Activated B cell treated with CpG ODN at 0.5 μM for 24 hours (primary cell): ENCODE measurements around the gene S100A12. TPM values are rescaled to one million over a fixed set of nuclear protein-coding genes. Genes with fewer than 3 reads are reported as not detected.

Source experiments
- ATAC-seq: fragments of 200-7000 bp; cut with Tn5 transposase; one replicate; pipeline ENCODE4 v1.10.0; 2021; ENCODE audit warnings: low read depth, mild to moderate bottlenecking, moderate library complexity
- CTCF ChIA-PET: fragments of 350-600 bp; sonication (Branson Sonifier 250); formaldehyde crosslinking; loops from one replicate; lab custom pipeline; 2021; ENCODE audit warnings: antibody characterized with exemption; lab: Charles Lee
- POLR2A ChIA-PET: fragments of 350-600 bp; sonication (Branson Sonifier 250); formaldehyde crosslinking; loops from one replicate; lab custom pipeline; 2021; ENCODE audit warnings: antibody characterized with exemption; lab: Charles Lee
- DNase-seq: peaks from one replicate; pipeline ENCODE4 v3.0.0; 2022
- H3K27ac Mint-ChIP-seq: one replicate; pipeline ENCODE4 v1.8.0; 2020; ENCODE audit warnings: mixed read lengths
- H3K27me3 Mint-ChIP-seq: one replicate; pipeline ENCODE4 v1.8.0; 2021; ENCODE audit warnings: mixed read lengths
- H3K36me3 Mint-ChIP-seq: one replicate; pipeline ENCODE4 v1.8.0; 2021; ENCODE audit warnings: low read depth, mixed read lengths
- H3K4me1 Mint-ChIP-seq: one replicate; pipeline ENCODE4 v1.8.0; 2021; ENCODE audit warnings: mixed read lengths
- H3K4me3 Mint-ChIP-seq: one replicate; pipeline ENCODE4 v1.8.0; 2020; ENCODE audit warnings: mild to moderate bottlenecking, mixed read lengths
- H3K9me3 Mint-ChIP-seq: one replicate; pipeline ENCODE4 v1.8.0; 2020; ENCODE audit warnings: mixed read lengths
- intact Hi-C: fragments of 100-400 bp; cut with micrococcal nuclease; formaldehyde crosslinking; loops from one replicate; pipeline ENCODE4 v1.15.1; 2024
- total RNA-seq: library from RNA; stranded (reverse); gene quantifications from 2 replicates; pipeline ENCODE4 v1.2.3, GENCODE V29; 2022
- TF ChIP-seq, protein P1 (sequence below): fragments of 200-600 bp; IDR thresholded peaks from one replicate; pipeline ENCODE4 v1.8.0; 2022; ENCODE audit warnings: antibody characterized with exemption, mild to moderate bottlenecking

The S100A12 gene
- total RNA-seq, 1 donor from 2014 or later, result not detected

DNA sequence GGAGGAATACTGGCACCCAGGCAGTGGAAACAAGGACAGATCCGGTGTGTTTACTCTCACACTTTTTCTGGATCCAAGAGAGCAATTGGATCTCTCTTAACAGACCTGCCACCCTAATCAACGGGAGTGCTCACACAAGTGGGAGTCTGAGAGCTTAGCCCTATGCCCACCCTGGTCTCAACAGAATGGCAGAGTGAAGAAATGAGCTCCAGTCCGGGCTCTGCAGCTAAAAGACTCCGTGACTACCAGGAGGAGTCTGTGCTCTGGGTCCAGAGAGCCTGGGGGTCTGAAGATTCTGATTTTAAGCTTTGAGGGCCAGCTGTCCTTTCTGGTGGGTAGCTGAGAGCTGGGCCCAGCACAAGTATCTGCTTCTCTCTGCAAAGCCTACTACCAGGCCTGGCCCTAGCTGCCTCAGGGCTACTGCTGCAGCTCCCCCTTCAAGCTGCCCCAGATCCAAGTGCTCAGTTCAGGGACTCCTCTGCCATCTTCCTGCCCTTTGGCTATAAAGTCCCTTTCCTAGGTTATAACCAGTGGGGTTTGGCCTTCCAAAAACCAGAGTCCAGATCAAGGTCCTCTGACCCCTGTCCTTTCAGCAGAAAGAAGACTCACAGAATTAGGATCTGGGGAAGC lies 13.8 kb downstream of the S100A12 start:
- ATAC-seq, result no peak
- intact Hi-C loops, result no loop called here
- Mint-ChIP-seq H3K27me3 (peaks cover 36% of the 10 kb centered on the region), H3K4me1 (peaks cover 14% of the 10 kb centered on the region), H3K36me3 (no peaks in the 10 kb centered on the region), H3K9me3 (no peaks in the 10 kb centered on the region), H3K27ac (no peak overlapping the region), H3K4me3 (no peak overlapping the region)
- no peak for DNase-seq
- TF ChIP-seq, protein P1, sequence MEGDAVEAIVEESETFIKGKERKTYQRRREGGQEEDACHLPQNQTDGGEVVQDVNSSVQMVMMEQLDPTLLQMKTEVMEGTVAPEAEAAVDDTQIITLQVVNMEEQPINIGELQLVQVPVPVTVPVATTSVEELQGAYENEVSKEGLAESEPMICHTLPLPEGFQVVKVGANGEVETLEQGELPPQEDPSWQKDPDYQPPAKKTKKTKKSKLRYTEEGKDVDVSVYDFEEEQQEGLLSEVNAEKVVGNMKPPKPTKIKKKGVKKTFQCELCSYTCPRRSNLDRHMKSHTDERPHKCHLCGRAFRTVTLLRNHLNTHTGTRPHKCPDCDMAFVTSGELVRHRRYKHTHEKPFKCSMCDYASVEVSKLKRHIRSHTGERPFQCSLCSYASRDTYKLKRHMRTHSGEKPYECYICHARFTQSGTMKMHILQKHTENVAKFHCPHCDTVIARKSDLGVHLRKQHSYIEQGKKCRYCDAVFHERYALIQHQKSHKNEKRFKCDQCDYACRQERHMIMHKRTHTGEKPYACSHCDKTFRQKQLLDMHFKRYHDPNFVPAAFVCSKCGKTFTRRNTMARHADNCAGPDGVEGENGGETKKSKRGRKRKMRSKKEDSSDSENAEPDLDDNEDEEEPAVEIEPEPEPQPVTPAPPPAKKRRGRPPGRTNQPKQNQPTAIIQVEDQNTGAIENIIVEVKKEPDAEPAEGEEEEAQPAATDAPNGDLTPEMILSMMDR, result no peak
- ChIA-PET POLR2A (no interaction called here), CTCF (interaction anchor here (1.0 kb wide), 1 partner anchor 8 kb away, joined by 3 read pairs; no protein-coding TSS in a partner anchor)

DNA sequence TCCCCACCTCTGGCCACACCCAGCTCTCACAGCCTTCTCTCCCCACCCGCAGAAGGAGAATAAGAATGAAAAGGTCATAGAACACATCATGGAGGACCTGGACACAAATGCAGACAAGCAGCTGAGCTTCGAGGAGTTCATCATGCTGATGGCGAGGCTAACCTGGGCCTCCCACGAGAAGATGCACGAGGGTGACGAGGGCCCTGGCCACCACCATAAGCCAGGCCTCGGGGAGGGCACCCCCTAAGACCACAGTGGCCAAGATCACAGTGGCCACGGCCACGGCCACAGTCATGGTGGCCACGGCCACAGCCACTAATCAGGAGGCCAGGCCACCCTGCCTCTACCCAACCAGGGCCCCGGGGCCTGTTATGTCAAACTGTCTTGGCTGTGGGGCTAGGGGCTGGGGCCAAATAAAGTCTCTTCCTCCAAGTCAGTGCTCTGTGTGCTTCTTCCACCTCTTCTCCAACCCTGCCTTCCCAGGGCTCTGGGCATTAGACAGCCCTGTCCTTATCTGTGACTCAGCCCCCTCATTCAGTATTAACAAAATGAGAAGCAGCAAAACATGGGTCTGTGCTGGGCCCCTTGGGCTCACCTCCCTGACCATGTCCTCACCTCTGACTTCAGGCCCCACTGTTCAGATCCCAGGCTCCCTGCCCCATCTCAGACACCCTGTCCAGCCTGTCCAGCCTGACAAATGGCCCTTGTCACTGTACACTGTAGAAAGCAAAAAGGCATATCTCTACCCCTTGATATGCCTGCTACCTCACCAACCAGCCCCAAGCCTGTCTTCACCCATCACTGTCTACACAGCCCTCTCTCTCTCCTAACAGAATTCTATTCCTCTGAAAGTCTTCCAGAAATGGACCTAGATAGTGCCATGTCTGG lies 14.6 kb downstream of the S100A12 start:
- CTCF ChIA-PET, result no interaction called here
- Mint-ChIP-seq H3K27me3 (peaks cover 33% of the 10 kb centered on the region), H3K4me3 (no peak overlapping the region), H3K36me3 (no peaks in the 10 kb centered on the region), H3K9me3 (no peaks in the 10 kb centered on the region), H3K4me1 (peaks cover 14% of the 10 kb centered on the region), H3K27ac (no peak overlapping the region)
- DNase-seq, result no peak
- ATAC-seq, result no peak
- POLR2A ChIA-PET, result no interaction called here
- intact Hi-C loops, result no loop called here
- TF ChIP-seq, protein P1, result no peak

DNA sequence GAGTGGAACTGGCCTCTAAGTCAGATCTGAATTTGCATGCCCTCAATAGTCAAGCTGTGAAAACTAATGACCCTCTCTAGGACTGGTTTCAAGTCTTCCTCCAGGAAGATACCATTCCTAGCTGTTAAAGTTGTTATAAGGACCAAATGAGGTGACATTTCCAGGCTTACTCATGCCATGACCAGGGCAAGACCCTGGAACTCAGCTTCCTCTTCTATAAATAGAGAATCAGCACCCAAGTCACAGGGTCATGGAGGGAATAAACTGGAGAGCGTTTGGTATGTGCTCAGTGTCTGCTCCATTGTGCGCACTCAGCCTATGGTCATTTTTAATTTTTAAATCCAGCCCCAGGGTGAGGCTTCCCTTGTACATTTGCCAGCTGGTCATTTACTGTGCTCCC lies 15.2 kb downstream of the S100A12 start:
- H3K4me3 Mint-ChIP-seq, result no peak overlapping the region
- no peak overlapping the region for H3K27ac Mint-ChIP-seq
- TF ChIP-seq, protein P1, result no peak
- ATAC-seq (no peak), DNase-seq (no peak)
- ChIA-PET CTCF (no interaction called here), POLR2A (interaction anchor here (0.5 kb wide), 1 partner anchor 280 kb away, joined by 4 read pairs; no protein-coding TSS in a partner anchor)
- H3K27me3 Mint-ChIP-seq, result peaks cover 30% of the 10 kb centered on the region
- intact Hi-C loops, result no loop called here
- no peaks in the 10 kb centered on the region for H3K36me3 Mint-ChIP-seq
- H3K4me1 Mint-ChIP-seq, result peaks cover 14% of the 10 kb centered on the region
- no peaks in the 10 kb centered on the region for H3K9me3 Mint-ChIP-seq

DNA sequence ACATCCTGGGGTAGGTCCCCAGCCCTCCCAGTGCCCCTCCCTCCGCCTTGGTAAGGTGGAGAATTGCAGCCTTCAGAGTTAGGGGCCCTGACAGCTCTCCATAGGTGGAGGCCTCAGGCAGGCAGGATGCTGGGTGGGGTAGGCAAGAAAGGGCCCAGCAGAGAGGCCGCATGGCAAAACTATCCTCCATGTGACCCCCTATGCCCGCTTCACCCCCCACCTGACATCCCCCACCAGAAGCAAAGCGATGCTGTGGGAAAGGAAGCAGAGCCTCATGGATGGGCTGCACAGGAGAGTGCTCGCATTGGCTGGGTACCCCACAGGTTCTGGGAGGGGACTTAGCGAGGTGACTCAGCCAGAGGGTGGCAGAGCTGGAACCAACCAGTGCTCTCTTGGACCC lies 16.2 kb downstream of the S100A12 start:
- ChIA-PET POLR2A (no interaction called here), CTCF (no interaction called here)
- no peaks in the 10 kb centered on the region for H3K36me3 Mint-ChIP-seq
- ATAC-seq, result no peak
- H3K4me1 Mint-ChIP-seq, result peaks cover 14% of the 10 kb centered on the region
- no peaks in the 10 kb centered on the region for H3K9me3 Mint-ChIP-seq
- H3K27me3 Mint-ChIP-seq, result peaks cover 25% of the 10 kb centered on the region
- no peak for DNase-seq
- TF ChIP-seq, protein P1, result no peak
- H3K4me3 Mint-ChIP-seq, result no peak overlapping the region
- H3K27ac Mint-ChIP-seq, result no peak overlapping the region
- intact Hi-C loops, result no loop called here

DNA sequence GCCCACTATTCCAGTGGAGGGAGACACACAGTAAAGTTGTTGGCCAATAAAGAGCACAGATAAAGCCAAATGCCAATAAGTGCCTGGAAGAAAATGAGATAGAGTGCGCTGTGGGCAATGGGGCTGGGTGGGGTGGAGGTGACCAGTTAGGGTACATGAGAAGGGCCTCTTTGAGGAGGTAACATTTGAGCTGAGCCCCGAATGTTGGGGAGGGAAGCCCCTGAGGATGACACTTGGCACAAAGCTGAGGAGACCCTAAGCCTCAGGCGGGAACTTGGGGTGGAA lies 16.8 kb downstream of the S100A12 start:
- H3K27me3 Mint-ChIP-seq, result peaks cover 24% of the 10 kb centered on the region
- DNase-seq, result no peak
- H3K9me3 Mint-ChIP-seq, result no peaks in the 10 kb centered on the region
- no peaks in the 10 kb centered on the region for H3K36me3 Mint-ChIP-seq
- no peak overlapping the region for H3K4me3 Mint-ChIP-seq
- H3K4me1 Mint-ChIP-seq, result peaks cover 14% of the 10 kb centered on the region
- ChIA-PET POLR2A (no interaction called here), CTCF (no interaction called here)
- H3K27ac Mint-ChIP-seq, result no peak overlapping the region
- intact Hi-C loops, result no loop called here
- TF ChIP-seq, protein P1, result no peak
- no peak for ATAC-seq
